DMS 273 (cell line): Measurements from ENCODE around the gene SPRR5.

Source experiments
- DNase-seq: peaks from one replicate; lab custom pipeline; 2025; ENCODE audit not compliant: unreplicated experiment; lab: John Stamatoyannopoulos, UW

Gene SPRR5

GRCh38 chr1:152981146-152981871, 34.3 kb downstream of the SPRR5 start:
- DNase-seq, result no peak

GRCh38 chr1:152982076-152982475, 35.1 kb downstream of the SPRR5 start:
- no peak for DNase-seq

- no peak for DNase-seq
Measured at GRCh38 chr1:152983234-152983633, 36.2 kb downstream of the SPRR5 start.

- DNase-seq, result no peak
Measured at GRCh38 chr1:152983743-152984142, 36.7 kb downstream of the SPRR5 start, which contains the start of gene SPRR1A. Gene SPRR1A, plus strand, starts transcription at chr1:152984081. Its CDS starts 1,150 bp downstream, at chr1:152985231.

GRCh38 chr1:152986578-152986977, 39.6 kb downstream of the SPRR5 start:
- DNase-seq, result no peak

- DNase-seq, result no peak
Measured at GRCh38 chr1:152993186-152993585, 46.2 kb downstream of the SPRR5 start.

GRCh38 chr1:152995842-152996241, 48.8 kb downstream of the SPRR5 start:
- DNase-seq, result no peak

- no peak for DNase-seq
Measured at GRCh38 chr1:152996633-152997400, 49.8 kb downstream of the SPRR5 start.

- no peak for DNase-seq
Measured at GRCh38 chr1:152997901-152998300, 50.9 kb downstream of the SPRR5 start.

- no peak for DNase-seq
Measured at GRCh38 chr1:152998476-152998875, 51.5 kb downstream of the SPRR5 start.
